ENCODE data around the gene ZNF346. TPM values are rescaled to one million over a fixed set of nuclear protein-coding genes. Genes with fewer than 3 reads are reported as not detected.
"Not testable (repeated sequence)": the region's sequence is repeated elsewhere in the genome, so short reads cannot be mapped to it uniquely, and the experiment has no call there.

Gene ZNF346
- total RNA-seq, 2 donors from 2014 or later: 9.9 to 11.6 TPM

DNA sequence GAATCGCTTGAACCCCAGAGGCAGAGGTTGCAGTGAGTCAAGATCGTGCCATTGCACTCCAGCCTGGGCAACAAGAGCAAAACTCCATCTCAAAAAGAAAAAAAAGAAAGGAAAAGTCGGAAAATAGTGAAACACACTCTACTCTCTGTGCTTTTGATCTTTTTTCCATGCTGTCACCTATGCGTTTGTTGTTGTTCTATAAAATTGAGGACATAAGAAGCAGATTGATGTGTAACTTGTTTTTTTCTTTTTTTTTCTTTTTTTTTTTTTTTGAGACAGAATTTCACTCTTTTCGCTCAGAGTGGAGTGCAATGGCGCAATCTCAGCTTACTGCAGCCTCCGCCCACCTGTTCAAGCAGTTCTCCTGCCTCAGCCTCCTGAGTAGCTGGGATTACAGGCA lies 26.0 kb downstream of the ZNF346 start:
- ATAC-seq; DNase-seq; intact Hi-C loops (cut with DNase I): not testable (repeated sequence)

GRCh38 chr5:177049285-177049684 lies 26.8 kb downstream of the ZNF346 start:
- intact Hi-C loops (cut with DNase I): no loop called here
- ATAC-seq: no peak
- no peak for DNase-seq

DNA sequence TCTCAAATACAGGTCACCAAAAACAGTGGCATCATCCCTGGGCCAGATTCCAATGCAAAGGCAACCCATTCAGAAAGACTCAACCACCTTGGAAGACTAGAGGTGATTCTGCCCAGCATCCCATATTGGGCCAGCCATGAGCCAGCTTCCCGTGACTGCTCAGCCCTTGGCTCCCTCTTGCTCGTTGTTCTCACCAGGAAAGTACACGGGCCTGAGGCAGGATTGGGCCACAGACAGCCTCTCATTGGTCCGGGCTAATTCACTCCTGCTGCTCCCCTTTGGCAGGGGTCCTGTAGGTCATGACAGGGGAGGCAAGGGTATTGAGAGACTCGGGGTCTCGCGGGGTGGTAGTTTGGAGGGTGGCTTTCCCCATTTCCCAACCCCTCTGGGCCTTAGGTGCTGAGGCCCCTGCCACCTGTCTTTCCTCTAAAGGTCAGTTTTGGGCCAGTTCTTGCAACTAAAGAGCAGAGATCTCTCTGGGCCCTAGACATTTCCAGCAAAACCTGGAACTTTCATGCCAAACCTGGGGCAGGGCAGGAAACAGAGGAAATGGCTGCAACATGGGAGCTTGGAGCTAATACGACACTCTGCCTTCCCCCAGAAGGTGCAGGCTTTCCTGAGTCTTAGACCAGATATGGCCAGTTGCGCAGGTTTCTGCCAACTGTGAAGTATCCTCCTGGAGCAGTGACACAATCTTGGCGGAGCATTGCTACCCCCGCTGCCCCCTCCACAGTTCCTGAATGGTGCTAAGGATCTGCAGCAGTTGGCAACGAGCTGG lies 42.2 kb downstream of the ZNF346 start:
- ATAC-seq (no peak), DNase-seq (no peak)
- intact Hi-C loops (cut with DNase I): no loop called here

DNA sequence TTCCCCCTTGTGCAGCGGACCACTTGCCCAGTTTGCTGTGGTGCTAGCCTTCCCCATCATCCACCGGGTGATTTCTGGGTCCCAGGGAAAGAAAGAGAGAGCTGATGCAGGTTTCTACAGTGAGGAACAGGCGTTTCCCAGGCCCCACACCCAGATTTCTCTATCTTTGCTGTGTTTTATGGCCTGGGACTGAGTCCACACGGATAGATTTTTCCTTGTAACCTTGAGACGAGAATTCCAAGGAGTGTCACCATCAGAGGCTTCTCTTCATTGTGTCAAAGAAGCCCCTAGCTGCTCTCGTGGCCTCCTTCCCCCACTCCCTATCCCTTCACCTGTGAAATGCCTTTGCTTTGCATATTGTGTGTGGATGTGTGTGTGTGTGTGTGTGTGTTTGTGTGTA lies 43.0 kb downstream of the ZNF346 start:
- no peak for ATAC-seq
- DNase-seq: no peak
- intact Hi-C loops (cut with DNase I): no loop called here

DNA sequence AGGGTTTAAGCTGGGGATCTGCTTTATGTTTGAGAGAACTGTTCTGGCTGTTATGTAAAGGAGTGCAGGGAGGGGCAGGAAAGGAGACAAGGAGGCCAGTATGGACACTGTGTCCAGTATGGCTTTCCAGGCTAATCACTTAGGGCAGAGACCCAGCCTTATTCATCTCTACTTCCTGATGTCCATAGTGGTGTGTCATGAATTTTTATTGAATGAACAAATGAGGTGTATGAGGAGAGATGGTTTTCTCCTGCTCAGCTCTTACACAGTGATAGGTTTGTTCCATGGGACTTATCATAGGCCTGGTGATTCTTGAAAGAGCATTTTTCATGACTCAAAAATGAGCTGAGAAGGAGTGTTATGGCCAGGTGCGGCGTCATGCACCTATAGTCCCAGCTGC lies 43.7 kb downstream of the ZNF346 start:
- ATAC-seq: no peak

GRCh38 chr5:177067503-177067902 lies 45.0 kb downstream of the ZNF346 start:
- intact Hi-C loops (cut with DNase I): no loop called here
- DNase-seq (no peak), ATAC-seq (no peak)

More for the DNA sequence above, 43.7 kb downstream of the ZNF346 start:
- intact Hi-C loops (cut with DNase I): no loop called here
- no peak for DNase-seq

DNA sequence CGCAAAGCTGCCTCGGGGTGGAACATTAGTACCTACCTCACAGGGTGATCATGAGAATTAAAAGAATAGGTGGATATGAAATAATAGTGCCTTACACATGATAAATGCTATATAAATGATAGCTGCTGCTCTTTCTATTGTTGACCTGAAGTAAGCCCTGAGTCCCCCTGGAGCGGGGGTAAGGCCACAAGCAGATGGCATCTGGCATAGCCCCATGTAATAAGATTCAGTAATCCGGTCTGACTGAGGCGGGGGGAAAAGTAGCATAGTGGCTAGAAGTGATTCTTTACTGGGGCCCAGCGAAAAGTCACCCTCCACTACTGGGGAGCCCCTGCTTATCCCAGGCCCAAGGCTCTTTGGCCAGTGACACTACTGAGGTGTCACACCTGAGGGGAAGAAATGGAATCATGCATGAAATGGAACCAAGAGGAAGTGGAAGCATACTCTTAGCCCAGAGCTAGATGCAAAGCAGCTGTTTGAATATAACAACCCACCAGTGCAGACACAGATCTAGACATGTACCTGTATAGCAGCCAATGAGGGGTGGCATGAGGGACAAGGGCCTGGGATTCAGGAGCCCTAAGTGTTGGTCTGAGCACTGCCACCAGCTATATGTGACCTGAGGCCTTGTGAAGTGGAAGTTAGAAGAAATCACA lies 48.2 kb downstream of the ZNF346 start:
- no peak for DNase-seq
- no peak for ATAC-seq

GRCh38 chr5:177071666-177072385 lies 49.3 kb downstream of the ZNF346 start:
- ATAC-seq (peak; percentile 75 to 77), DNase-seq (peak; percentile 53)
- intact Hi-C loops (cut with DNase I): loop anchor here in 1 of 2 donors (2.0 kb wide), 1 partner anchor 41 kb away; no protein-coding TSS in a partner anchor

More for the DNA sequence above, 48.2 kb downstream of the ZNF346 start:
- intact Hi-C loops (cut with DNase I): loop anchor here in 1 of 2 donors (2.0 kb wide), 1 partner anchor 42 kb away; no protein-coding TSS in a partner anchor

GRCh38 chr5:177077335-177077734 lies 54.8 kb downstream of the ZNF346 start:
- ATAC-seq (no peak), DNase-seq (no peak)
- intact Hi-C loops (cut with DNase I): no loop called here

- DNase-seq (no peak), ATAC-seq (no peak)
- intact Hi-C loops (cut with DNase I): no loop called here
These were observed 57.1 kb downstream of the ZNF346 start for GRCh38 chr5:177079606-177080005.

DNA sequence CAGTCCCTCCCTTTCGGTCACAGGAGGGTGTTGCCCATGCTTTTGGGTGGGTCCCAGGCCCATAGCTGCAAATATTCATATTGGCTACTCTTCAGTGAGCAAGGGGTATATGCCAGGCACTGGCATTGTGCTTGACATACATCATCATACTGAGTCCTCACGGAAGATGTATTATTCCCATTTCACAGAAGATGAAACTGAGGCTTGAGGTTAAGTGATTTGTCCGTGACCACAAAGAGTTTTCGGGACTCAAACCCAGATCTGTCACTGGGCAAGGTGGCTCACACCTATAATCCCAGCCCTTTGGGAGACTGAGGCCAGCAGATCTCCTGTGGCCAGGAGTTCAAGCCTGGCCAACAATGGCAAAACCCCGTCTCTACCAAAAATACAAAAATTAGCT lies 57.8 kb downstream of the ZNF346 start:
- intact Hi-C loops (cut with DNase I): no loop called here
- ATAC-seq (no peak), DNase-seq (no peak)

- ATAC-seq (no peak), DNase-seq (no peak)
- intact Hi-C loops (cut with DNase I): no loop called here
These were observed 59.4 kb downstream of the ZNF346 start for GRCh38 chr5:177081859-177082258.

- ATAC-seq: no peak
These were observed 60.9 kb downstream of the ZNF346 start for GRCh38 chr5:177083357-177083756.

GRCh38 chr5:177084175-177084574 lies 61.7 kb downstream of the ZNF346 start:
- no peak for DNase-seq
- no peak for ATAC-seq
- intact Hi-C loops (cut with DNase I): no loop called here

More at GRCh38 chr5:177083357-177083756, 60.9 kb downstream of the ZNF346 start:
- intact Hi-C loops (cut with DNase I): no loop called here
- no peak for DNase-seq

DNA sequence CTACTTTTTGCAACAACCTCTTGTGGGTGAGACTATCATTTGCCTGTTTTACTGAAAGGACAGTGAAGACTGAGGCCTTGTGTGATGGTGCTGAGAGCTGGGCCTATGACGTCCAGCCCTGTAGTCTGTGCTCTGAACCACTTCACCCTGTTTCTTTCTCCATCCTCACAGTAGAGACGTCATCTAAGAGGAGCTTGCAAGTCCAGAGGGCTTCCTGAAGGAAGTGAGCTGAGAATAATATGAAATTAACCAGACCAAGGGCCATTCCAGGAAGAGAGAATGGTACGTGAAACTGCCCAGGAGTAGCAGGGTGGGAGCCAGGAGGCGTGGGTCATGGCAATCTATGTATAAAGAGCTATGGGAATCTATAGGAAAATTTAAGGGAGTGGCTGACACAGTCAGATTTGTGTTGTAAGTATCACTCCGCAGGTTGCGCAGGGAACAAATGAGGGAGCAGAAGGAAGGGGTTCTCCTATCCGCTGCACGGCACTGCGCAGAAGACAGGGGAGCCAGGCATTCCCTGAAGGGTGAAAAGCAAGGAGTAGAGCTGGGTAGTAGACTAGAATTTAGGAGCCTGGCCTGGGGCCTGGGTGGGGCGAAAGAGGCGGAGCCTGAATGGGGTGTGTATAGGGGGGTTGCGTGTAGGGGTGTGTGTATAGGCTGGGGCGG lies 63.6 kb downstream of the ZNF346 start:
- intact Hi-C loops (cut with DNase I): no loop called here
- DNase-seq: no peak
- ATAC-seq: no peak

- ATAC-seq: peak; percentile 79 to 82
- intact Hi-C loops (cut with DNase I): no loop called here
- DNase-seq: peak; percentile 64
These were observed 64.3 kb downstream of the ZNF346 start, which contains the start of gene FGFR4 for GRCh38 chr5:177086654-177087397. FGFR4 (plus strand) TSS chr5:177086915; CDS start chr5:177089603, 2,688 bp downstream.

- ATAC-seq (peak in 1 of 2 donors; percentile 2), DNase-seq (no peak)
- intact Hi-C loops (cut with DNase I): no loop called here
These were observed 65.0 kb downstream of the ZNF346 start for GRCh38 chr5:177087398-177088005.

GRCh38 chr5:177089127-177089526 lies 66.6 kb downstream of the ZNF346 start:
- intact Hi-C loops (cut with DNase I): no loop called here
- DNase-seq (peak; percentile 56), ATAC-seq (peak in 1 of 2 donors; percentile 60)
